ENCODE data around the gene WDFY2.

- no peak for TF ChIP-seq CTCF (IDR thresholded peaks at IDR 0.05)
- TF ChIP-seq POLR2A (IDR thresholded peaks at IDR 0.05), result no peak
These were observed 30.1 kb downstream of the WDFY2 start for GRCh38 chr13:51614350-51614786.
